CD4-positive, alpha-beta T cell treated with Interleukin-15 for 4 hours (primary cell): ENCODE data around the gene TRIP4.
"Not testable (repeated sequence)": the region's sequence is repeated elsewhere in the genome, so short reads cannot be mapped to it uniquely, and the experiment has no call there.

ENCODE experiments used
- DNase-seq: peaks from one replicate; pipeline ENCODE4 v3.0.0-alpha.2; 2020; ENCODE audit warnings: low spot score

The TRIP4 gene

GRCh38 chr15:64387562-64388168 lies at the start of gene TRIP4:
TRIP4 (plus strand) TSS chr15:64387836; CDS start chr15:64387864, 28 bp downstream.
- DNase-seq = peak; percentile 96

GRCh38 chr15:64340355-64340754 lies 47.3 kb upstream of the TRIP4 start:
- no peak for DNase-seq

- no peak for DNase-seq
Measured at GRCh38 chr15:64341961-64342360, 45.7 kb upstream of the TRIP4 start.

- no peak for DNase-seq
Measured at GRCh38 chr15:64343222-64343621, 44.4 kb upstream of the TRIP4 start.

- DNase-seq = no peak
Measured at GRCh38 chr15:64343841-64344240, 43.8 kb upstream of the TRIP4 start.

- no peak for DNase-seq
Measured at GRCh38 chr15:64344651-64345294, 42.9 kb upstream of the TRIP4 start.

GRCh38 chr15:64346242-64346641 lies 41.4 kb upstream of the TRIP4 start:
- not testable (repeated sequence) for DNase-seq

GRCh38 chr15:64348455-64348854 lies 39.2 kb upstream of the TRIP4 start:
- DNase-seq = no peak

GRCh38 chr15:64349375-64349774 lies 38.3 kb upstream of the TRIP4 start:
- no peak for DNase-seq

GRCh38 chr15:64351265-64351664 lies 36.4 kb upstream of the TRIP4 start:
- no peak for DNase-seq

- no peak for DNase-seq
Measured at GRCh38 chr15:64354688-64355344, 32.8 kb upstream of the TRIP4 start.

- no peak for DNase-seq
Measured at GRCh38 chr15:64355348-64355943, 32.2 kb upstream of the TRIP4 start.

GRCh38 chr15:64355944-64356709 lies 31.5 kb upstream of the TRIP4 start, which contains the start of gene CSNK1G1:
CSNK1G1 (minus strand) TSS chr15:64356173; CDS start chr15:64300499, 55,674 bp downstream.
- peak; percentile 93 for DNase-seq

- no peak for DNase-seq
Measured at GRCh38 chr15:64356710-64357040, 31.0 kb upstream of the TRIP4 start.

- no peak for DNase-seq
Measured at GRCh38 chr15:64361259-64361658, 26.4 kb upstream of the TRIP4 start.

- no peak for DNase-seq
Measured at GRCh38 chr15:64369078-64369607, 18.5 kb upstream of the TRIP4 start.

- not testable (repeated sequence) for DNase-seq
Measured at GRCh38 chr15:64371383-64371782, 16.3 kb upstream of the TRIP4 start.

- DNase-seq = no peak
Measured at GRCh38 chr15:64373360-64373759, 14.3 kb upstream of the TRIP4 start.

- DNase-seq = no peak
Measured at GRCh38 chr15:64379216-64379960, 8.2 kb upstream of the TRIP4 start.

- not testable (repeated sequence) for DNase-seq
Measured at GRCh38 chr15:64380130-64380870, 7.3 kb upstream of the TRIP4 start.
